ENCODE measurements around the gene MFSD2A.
"Not testable (repeated sequence)": the region's sequence is repeated elsewhere in the genome, so short reads cannot be mapped to it uniquely, and the experiment has no call there.

The MFSD2A gene

DNA sequence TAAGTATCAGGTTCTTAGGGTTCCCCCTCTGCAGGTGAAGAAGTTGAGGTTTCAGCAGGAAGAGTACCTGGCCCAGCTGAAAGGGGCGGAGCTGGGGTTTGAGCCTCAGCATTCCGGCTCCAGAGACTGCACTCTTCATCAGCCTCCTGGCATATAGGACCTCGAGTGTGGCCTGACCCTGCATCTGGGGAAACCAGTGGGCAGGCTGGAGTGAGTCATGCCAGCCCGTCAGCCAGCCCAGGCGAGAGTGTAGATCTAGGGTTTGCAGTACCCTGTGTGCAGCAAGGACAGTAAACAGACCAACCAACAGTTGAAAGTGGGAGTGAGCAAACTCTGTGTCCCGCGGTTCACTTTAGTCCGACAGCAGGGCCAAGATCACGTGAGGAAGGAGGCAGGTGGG lies 14.1 kb downstream of the MFSD2A start:
- no peak for DNase-seq (ENCODE audit: low read depth in 2 of 2)

DNA sequence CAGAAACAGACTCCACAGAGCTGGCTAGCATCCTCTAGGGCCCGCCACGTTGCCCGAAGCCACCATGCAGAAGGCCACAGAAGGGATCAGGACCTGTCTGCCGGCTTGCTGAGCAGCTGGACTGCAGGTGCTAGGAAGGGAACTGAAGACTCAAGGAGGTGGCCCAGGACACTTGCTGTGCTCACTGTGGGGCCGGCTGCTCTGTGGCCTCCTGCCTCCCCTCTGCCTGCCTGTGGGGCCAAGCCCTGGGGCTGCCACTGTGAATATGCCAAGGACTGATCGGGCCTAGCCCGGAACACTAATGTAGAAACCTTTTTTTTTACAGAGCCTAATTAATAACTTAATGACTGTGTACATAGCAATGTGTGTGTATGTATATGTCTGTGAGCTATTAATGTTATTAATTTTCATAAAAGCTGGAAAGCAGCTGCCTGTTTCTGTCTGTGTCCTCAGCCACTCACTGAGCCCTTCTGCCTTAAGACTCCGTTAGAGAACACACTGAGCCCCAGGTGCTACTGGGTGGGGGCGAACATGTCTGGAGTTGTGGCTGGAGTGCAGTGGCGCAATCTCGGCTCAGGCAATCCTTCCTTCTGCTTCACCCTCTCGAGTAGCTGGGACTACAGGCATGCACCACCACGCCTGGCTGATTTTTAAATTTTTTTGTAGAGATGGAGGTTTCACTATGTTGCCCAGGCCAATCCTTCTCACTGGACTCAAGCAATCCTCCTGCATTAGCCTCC lies 14.8 kb downstream of the MFSD2A start:
- no peak for DNase-seq (ENCODE audit: low read depth in 2 of 2)

DNA sequence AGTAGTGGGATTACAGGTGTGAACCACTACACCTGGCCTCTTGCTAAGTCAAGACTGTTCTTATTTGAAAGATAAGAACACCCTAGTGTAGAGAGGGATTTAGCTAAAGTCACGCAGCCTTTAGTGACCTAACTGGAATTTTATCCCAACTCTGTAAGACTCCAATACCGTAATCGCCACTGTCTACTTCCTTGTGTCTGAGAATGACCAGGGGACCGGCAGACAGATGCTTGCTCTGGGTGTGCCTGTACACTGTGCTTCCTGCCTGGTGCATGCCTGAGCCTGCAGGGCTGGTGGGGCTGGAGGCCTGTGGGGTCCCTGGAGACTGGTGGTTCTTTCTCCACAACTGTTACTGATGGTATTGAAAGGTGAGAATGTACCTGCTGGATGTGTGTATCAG lies 15.3 kb downstream of the MFSD2A start:
- DNase-seq (ENCODE audit: low read depth in 2 of 2): no peak

DNA sequence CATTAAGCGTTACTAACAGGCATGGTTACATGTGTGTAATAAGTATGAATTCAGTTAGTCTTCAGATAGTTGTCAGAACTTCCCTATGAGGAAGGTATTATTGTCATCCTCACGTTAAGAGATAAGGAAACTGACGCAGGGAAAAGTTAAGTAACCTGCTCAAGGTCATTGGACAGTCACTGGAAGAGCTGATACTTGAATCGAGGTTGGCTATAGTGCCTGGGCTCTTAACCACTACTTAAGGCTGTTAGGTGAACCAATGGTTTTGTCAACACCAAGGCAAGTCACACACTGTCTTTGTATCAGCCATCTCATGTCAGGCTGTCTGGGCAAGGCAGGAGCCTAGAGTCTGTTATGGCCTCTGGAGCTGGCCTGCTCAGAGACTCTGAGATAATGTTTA lies 16.2 kb downstream of the MFSD2A start:
- no peak for DNase-seq (ENCODE audit: low read depth in 2 of 2)

DNA sequence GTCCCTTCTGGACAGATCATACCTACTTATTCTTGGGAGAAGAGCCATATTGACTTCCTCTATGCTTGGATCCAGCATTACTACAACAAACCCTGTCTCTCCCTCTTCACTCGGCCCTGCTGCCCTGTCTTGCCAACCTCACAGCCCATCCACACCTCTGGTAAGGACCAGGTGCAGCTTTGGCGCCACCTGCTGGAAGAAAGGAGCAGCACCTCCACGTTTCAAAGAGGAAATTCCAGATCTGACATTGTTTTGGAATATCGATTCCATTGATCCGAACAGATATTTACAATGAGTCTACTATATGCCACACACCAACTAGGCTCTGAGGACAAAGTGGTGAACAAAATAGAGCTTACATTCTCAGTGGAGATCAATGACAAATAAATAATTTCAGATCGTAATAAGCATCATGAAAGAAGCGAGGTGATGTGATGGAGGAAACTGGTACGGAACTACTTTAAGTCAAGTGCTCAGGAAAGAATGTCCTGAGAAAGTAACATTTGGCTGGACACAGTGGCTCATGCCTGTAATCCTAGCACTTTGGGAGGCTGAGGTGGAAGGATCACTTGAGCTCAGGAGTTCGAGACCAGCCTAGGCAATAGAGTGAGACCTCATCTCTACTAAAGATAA lies 18.7 kb downstream of the MFSD2A start:
- peak; percentile 62 to 72 for DNase-seq (ENCODE audit: low read depth in 2 of 2)

DNA sequence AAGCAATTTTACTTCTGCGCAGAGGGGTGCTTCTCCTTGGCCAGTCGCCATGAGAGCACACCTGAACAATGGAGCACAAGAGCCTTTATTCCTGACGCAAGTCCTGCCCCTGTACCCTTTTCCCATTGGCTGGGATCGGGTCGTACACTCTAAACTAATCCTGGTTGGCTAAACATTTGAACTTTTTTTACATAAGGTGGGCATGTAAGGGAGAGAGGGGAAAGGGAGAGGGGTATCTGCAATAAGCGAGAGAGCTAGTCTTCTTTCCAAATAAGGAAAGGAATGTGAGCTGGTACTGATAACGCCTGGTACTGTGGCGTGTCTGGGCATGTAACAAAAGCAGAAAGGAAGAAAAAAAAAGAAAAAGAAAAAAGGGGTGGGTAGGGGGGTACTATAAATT lies 21.8 kb downstream of the MFSD2A start:
- no peak for DNase-seq (ENCODE audit: low read depth in 2 of 2)

DNA sequence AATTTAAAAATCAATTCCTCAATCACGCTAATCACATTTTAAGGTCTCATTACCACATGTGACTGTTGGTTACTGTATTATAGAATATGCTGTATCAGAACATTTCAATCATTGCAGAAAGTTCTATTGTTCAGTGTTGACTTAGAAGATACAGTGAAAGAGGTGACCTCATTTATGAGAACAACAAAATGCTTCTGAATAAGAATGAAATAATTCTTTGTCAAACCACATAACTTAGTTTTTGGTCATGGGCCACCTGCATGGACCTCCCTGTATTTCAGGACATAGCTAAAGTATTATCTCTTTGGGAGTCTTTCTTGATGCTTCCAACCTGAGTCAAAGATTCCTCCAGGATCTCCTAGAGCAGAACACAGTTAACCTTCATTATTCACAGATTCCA lies 22.3 kb downstream of the MFSD2A start:
- no peak for DNase-seq (ENCODE audit: low read depth in 2 of 2)

DNA sequence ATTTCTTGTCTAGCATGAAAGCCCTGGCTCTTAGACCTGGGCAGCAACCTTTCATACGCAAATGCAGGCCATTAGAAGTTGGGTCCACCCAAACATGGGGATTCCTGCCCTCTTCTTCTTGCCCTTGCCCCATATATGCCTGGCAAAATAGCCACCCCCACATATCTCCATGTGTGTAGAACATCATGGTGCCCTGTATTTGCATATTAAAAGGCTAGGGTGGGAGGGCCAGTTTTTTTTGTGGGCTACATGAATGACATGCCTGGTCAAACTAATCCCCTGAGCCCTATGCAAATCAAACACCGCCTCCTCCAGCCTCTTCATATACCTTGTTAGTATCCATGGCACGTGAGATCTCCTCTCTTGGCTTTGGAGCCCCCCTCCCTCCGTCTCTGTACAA lies 24.7 kb downstream of the MFSD2A start:
- no peak for DNase-seq (ENCODE audit: low read depth in 2 of 2)

DNA sequence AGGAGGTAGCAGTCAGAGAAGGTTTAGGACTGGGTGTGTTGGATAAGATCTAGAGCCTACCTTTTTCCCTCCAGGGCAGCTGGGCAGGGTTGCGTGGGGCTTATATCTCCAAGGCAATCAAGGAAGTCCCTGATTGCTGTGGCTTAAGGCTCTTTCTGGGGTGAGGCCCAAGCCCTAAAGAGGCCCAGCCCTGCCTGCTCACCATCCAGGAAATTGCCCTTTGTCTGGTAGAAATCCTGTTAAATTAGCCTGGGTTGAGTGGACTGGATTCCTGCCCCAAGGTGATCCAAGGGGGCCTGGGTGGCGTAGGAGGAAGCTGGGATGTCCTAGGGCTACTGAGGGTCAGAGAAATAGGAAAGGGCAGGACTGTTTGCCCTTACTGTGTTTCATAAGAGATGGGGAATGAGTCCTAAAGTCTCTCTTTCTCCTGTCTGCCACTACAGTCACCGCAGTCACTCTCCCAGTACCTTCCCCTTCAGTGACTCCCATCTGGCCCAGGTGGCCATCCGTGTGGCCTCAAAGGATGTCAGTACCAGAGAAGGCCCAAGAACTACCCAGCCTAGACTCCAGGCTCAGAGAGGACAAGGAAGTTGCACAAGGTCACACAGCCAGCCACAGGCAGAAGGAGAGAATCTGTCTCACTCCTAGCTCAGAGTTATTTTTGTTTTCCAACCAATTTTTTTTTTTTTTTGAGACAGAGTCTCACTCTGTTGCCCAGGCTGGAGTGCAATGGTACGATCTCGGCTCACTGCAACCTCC lies 25.8 kb downstream of the MFSD2A start:
- DNase-seq (ENCODE audit: low read depth in 2 of 2): no peak

DNA sequence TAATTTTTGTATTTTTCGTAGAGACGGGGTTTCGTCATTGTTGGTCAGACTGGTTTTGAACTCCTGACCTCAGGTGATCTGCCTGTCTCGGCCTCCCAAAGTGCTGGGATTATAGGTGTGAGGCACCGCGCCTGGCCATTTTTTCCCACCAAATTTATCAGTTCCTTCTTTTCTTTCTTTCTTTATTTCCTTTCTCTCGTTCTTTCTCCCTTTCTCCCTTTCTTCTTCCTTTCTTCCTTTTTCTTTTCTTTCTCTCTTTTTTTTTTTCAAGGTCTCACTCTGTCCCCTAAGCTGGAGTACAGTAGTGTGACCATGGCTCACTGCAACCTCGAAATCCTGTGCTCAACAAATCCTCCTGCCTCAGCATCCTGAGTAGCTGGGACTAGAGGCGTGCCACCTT lies 26.4 kb downstream of the MFSD2A start:
- DNase-seq (ENCODE audit: low read depth in 2 of 2): no peak

DNA sequence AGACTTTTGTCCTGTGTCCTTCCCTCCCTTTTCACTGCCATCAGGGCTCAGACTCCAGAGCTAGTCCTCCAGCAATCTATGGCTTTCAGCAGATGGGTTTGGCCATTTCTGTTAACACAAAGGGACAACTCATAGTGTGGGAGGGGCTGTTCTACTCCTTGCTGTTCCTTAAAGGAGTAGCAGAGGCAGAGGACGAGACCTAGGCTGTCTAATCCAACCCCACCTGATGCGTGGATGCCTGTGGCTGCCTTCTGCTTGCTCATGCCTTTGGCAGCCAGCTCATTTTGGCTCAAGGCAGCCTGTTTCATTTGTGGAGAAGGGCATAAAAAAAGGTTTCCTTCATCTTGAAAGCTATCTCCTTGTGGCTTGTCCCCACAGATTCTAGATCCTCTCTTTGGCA lies 27.0 kb downstream of the MFSD2A start:
- no peak for DNase-seq (ENCODE audit: low read depth in 2 of 2)

DNA sequence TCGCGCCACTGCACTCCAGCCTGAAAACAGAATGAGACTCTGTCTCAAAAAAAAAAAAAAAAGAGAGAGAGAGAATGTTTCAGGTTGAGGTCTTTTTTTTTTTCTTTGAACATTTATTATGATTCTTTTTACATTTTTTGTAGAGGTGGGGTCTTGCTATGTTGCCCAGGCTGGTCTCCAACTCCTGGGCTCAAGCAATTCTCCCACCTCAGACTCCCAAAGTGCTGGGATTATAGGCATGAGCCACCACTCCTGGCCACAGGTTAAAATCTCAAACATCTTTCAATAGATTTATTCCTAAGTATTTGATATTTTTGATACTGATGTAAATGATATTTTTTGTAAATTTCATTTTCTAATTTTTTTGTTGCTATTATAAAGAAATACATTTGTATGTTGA lies 29.5 kb downstream of the MFSD2A start:
- not testable (repeated sequence) for DNase-seq (ENCODE audit: low read depth in 2 of 2)

DNA sequence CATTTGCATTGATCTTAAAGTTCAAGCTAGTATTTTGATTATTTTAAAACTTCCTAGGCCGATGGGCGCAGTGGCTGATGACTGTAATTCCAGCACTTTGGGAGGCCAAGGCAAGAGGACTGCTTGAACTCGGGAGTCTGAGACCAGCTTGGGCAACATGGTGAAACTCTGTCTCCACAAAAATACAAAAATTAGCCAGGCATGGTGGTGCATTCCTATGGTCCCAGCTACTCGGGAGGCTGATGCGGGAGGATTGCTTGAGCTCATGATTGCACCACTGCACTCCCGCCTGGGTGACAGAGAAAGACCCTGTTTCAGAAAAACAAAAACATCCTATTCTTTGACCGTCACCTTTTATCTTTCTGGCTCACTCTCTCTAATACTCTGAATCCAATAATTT lies 30.0 kb downstream of the MFSD2A start:
- no peak for DNase-seq (ENCODE audit: low read depth in 2 of 2)

DNA sequence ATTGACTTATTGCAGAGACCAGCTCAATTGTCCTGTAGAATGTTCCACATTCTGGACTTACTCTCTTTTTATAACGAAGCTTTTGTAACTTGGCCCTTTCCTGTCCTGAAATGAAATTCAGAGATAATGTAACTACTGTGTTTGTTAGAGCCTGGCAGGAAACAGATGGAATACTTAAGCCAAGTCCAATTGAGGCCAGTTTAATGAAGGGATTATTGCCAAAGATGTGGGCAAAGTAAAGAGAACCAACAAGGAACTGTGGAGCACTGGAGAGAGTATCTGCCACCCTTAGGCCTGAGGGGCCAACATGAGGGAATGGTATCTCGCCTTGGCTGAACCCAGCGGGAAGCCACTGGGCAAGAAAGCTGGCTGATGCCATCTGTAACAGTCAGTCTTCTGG lies 32.9 kb downstream of the MFSD2A start:
- DNase-seq (ENCODE audit: low read depth in 2 of 2): no peak

DNA sequence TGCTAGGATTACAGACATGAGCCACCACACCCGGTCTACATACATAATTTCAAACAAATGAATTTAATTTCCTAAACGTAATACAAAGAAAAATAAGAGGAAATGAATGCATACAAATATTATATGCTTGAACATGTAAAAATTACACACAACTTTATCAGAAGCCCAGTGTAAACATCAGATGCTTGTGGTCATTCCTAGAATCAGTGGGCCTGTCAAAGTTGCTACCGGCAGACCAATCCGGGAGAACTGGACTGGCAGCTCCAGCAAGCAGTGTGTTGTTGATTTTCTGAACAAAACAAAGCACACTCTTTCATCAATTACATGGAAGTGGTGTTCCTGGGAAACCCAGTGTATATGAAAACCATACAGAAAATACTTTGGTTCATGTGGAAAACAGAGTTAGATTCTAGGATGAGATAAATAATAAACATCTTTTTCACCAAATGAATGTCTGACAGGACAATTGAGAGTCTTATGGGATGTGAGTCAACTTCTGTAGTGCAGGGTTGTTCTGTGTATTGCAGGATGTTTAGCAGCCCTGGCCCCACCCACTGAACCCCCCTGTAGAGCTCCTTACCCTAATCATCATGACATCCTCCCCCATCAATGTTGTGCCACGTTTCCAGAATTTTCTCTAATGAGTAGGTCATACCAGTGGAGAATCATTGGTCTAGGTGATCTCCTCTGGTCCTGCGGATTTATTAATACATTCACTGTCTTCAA lies 33.8 kb downstream of the MFSD2A start:
- no peak for DNase-seq (ENCODE audit: low read depth in 2 of 2)

DNA sequence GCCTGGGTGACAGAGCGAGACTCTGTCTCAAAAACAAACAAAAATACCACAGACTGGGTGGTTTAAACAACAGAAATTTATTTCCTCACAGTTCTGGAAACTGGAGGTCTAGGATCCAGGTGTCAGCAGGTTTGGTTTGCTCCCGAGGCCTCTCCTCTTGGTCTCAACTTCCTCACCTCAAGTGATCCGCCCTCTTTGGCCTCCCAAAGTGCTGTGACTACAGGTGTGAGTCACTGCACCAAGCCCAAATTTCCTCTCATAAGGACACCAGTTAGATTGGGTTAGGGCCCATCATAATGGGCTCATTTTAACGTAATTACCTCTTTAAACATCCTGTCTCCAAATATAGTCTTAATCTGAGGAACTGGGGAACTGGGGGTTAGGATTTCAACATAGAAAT lies 35.5 kb downstream of the MFSD2A start:
- no peak for DNase-seq (ENCODE audit: low read depth in 2 of 2)

DNA sequence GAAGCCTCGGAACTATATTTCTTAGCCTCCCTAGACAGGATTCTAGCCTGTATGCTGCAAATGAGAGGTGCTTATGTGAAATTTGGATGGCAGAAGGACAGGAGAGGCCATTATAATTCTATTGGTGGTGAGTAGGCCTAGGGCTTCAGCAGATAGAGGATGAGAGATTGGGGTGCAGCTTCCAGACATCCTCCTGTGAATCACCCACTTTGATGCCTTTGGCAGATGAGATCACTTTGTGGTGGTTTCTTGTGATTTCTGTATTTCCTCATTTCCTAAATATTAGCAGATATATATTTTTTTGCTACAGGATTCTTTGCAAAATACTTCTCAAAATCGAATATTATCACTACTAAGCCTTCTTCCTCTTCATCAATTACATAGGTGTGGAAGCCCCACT lies 37.3 kb downstream of the MFSD2A start:
- no peak for DNase-seq (ENCODE audit: low read depth in 2 of 2)

DNA sequence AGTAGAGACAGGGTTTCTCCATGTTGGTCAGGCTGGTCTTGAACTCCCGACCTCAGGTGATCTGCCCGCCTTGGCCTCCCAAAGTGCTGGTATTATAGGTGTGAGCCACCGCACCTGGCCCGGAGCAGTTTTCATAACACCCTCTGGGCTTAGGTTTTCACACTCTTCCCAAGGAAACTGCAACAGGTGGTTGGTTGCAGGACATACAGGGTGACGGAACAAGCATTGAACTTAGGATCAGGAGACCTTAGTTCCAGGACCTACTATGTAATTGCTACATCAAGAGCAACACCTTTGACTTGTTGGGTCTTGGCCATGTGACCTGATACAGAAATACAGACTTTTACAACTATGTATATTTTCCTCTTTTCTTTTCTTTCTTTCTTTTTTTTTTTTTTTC lies 37.9 kb downstream of the MFSD2A start:
- DNase-seq (ENCODE audit: low read depth in 2 of 2): no peak

DNA sequence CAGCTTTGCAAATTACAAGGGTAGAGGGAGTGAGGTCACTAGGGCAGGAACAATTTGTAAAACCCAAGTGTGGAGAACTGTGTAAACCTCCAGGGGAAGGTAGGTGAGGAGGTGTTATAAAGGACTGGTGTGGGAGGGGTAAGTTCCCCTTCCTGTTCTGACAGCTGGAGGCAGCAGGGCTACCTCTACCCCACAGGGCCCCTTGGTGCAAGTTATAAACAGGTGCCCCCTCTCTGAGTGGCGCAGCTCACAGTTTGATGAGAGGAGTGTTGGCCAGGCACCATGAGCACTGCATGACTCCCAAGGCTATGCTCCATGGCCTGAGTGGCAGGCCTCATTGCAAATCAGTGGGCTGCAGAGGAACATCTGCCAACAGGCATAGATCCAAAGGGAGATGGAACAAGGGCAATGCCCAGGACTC lies 41.0 kb downstream of the MFSD2A start:
- DNase-seq (ENCODE audit: low read depth in 2 of 2): no peak

DNA sequence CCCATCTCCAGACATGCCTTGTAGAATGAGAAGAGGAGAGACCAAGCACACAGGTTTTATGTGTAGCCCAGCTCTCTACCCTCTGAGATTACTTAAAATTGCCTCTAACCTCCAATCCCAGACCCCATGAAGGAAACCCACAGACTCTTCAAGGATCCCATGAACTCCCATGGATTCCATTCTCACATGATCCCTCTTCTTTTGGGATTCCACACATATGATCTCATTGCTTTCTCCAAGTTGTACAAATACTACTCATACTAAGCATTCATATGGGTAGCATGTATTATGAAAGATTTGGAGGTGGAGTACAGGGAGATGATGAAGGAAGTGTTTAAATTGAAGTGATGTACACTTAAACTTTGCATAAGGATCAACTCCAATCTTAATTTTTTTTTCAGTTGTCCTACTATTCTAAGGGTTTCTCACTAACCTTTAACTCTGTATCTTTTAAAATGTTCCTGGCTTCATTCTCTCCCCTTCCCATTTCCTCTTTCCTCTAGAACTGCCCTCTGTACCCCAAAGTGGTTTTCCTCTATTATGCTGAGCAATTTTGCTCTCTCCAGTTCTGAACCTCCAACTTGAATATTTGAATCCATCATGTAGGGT lies 41.6 kb downstream of the MFSD2A start:
- no peak for DNase-seq (ENCODE audit: low read depth in 2 of 2)

DNA sequence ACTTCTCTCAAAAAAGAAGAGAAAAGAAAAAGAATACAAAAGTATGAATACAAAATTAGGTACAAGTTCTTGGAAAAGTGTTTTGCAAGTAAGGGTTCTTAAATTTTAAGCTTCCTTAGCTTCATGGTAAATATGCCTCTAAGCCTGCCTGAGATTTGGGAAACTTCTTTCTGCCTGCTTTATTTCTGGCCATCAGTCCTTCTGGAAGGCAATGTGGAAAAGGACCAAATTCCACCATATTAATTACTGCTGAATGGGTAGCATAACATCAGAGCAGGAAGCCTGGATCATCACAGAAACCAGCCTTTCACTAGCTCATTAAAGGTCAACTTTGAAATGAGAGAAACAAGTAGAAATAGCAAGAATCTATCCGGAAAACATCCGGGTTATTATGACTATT lies 46.5 kb downstream of the MFSD2A start:
- no peak for DNase-seq (ENCODE audit: low read depth in 2 of 2)

Data from stimulated activated CD4-positive, alpha-beta T cell treated with anti-CD3 and anti-CD28 coated beads, Interleukin-4, amount 100 ng/mL, for 48 hours (primary cell).